Retina (tissue), 1 donor: ENCODE data around the gene SMPDL3A.

Experiments
- DNase-seq: peaks from one replicate; pipeline ENCODE4 v3.0.0-alpha.2; 2016

SMPDL3A gene

DNA sequence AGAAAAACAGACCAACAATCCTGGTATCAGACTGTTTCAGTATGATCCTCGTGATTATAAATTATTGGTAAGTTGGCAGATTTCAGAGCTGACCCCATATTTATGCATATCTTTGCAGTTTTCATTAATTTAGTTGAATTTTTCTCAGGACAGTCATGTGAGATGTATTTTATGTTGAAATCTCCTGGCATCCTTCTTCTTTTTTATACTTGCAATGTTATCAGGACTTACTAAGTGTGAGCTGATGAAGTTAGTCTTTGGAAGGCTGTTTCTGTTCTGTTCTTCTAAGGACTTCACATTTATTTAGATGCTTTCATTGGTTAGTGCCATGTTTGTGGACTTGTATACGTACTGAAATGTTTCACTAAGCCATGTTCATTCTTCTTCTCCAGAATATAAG is 17.2 kb downstream of the SMPDL3A start:
- no peak for DNase-seq

GRCh38 chr6:122808121-122808885 is 19.2 kb downstream of the SMPDL3A start:
- no peak for DNase-seq

- no peak for DNase-seq
Measured at GRCh38 chr6:122809001-122809400, 19.9 kb downstream of the SMPDL3A start.

- no peak for DNase-seq
Measured at GRCh38 chr6:122809691-122810090, 20.6 kb downstream of the SMPDL3A start.

GRCh38 chr6:122810189-122810588 is 21.1 kb downstream of the SMPDL3A start:
- no peak for DNase-seq

DNA sequence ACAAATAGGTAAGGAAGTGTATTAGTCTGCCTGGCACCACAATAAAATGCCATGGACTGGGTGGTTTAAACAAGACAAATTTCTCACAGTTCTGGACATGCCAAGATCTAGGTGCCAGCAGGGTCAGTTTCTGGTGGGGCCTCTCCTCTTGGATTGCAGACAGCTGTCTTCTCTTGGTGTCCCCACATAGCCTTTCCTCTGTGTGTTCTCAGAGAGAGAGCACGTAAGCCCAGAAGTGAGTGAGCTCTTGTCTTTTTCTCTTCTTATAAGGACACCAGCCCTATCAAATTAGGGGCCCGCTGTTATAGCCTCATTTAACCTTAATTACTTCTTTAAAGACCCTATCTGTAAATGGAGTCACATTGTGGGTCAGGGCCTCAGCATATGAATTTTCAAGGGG is 28.3 kb downstream of the SMPDL3A start:
- no peak for DNase-seq

GRCh38 chr6:122817766-122818165 is 28.7 kb downstream of the SMPDL3A start:
- no peak for DNase-seq

DNA sequence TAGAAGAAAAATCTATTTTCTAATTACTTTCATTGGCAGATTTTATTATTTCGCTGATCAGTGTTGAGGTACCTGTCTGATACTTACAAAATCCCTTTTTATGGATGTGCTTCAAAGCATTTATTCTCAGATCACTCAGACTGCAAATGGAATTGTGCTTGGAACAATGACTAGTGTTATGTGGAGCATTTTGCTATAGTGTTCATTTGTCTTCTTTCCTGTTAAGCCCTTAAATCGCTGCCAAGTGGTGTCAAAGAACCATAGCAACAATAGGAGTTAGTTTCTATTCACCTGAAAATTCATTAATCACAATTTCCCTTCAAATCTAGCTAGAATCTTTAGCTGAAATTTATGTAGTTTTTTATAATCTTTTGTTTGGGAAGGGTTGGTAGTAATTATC is 29.8 kb downstream of the SMPDL3A start:
- DNase-seq, result no peak

DNA sequence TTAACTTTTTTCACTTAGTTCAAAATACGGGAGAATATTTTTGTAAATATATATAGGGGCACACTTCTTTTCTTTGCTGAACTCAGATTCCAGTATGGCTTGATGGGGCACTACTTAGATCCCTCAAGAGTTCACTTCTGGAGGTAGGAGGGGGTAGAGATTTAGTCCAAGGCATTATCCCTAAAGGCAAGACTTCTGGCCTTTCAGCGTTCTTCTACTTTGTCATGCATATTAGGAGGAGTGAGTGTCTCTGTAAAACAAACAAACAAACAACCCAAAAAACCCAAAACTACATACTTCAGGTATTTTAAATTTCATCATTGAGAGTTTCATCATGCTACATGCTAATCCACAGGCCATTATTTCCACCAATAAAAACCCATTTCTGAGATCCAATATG is 32.0 kb downstream of the SMPDL3A start:
- no peak for DNase-seq

GRCh38 chr6:122825163-122825562 is 36.1 kb downstream of the SMPDL3A start:
- DNase-seq, result peak; percentile 18

- DNase-seq, result no peak
Measured at GRCh38 chr6:122829456-122829855, 40.4 kb downstream of the SMPDL3A start.

DNA sequence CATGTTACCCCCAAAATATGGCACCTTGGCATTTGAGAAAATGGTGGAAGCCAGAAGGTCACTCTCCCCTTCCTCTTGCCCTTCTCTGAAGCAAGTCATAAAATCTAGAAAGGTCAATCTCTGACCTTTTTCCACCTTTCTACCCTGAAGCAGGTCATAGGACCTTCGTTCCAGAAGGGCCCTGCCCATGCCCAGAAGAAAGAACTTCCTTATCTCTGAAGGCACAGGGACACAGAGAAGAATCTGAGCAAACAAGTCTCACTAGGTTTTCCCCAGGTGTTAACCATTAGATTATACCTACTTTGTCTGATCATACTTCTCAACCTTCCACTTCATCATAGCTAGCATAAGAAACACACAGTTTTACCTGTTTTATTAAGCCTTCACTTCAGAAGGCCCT is 42.5 kb downstream of the SMPDL3A start:
- DNase-seq, result no peak

- DNase-seq, result no peak
Measured at GRCh38 chr6:122832459-122832858, 43.4 kb downstream of the SMPDL3A start.

DNA sequence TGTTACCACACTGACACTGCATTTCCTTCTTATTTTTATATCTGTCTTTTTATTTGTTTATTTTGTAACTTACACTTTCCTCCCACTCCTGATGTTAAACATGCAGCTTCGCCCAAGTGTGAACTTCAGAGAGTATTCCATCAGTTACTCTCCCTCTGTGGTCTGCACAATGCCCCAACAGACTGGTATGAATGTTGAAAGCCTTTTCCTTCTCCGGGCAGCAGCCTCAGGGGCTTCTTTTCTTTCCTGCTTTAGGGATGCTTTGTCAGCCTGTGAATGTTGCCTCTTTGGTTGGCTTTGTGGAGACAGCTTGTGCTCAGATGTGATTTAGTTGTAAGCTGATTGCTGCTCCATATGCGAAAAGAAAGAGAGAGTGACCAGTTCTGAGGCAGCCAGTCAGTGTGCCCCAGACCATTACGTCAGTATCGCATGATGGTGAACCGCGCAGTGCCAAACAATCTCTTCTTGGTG is 44.0 kb downstream of the SMPDL3A start:
- DNase-seq, result peak; percentile 49

GRCh38 chr6:122838060-122838780 is 49.2 kb downstream of the SMPDL3A start:
- DNase-seq, result no peak

DNA sequence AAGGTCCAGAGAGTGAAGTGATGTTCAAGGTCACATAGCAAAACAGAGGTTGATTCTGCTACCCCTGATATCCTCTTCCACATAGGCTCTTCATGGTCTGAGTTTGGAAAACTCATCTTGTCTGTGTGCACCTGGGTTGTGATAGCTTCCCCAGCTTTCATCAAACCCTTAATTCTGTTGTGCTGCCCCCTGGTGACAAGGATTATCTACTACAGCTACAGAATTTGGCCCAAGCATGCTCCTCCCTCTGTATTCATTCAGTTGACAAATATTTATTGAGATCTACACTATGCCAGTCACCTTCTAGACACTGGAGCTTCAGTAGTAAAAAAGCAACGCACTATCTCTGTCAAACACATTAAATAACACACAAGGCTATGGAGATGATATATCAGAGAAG is 50.4 kb downstream of the SMPDL3A start:
- DNase-seq, result peak; percentile 55

- no peak for DNase-seq
Measured at GRCh38 chr6:122839906-122840305, 50.8 kb downstream of the SMPDL3A start.

DNA sequence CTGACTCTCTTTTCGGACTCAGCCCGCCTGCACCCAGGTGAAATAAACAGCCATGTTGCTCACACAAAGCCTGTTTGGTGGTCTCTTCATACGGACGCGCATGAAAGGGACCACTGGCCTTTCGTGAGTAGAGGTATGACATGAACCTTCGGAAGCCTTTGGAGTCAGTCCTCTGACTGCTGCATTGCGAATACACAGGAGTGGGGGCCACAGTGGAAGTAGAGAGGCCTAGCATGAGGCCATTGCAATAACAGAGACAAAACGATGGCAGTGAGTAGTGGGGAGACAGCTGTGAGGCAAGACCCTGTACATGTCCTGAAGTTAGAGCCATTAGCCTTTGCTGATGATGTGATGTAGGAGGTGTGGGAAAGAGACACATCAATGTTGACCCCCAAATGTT is 56.4 kb downstream of the SMPDL3A start:
- no peak for DNase-seq

GRCh38 chr6:122845916-122846612 is 57.0 kb downstream of the SMPDL3A start:
- no peak for DNase-seq

DNA sequence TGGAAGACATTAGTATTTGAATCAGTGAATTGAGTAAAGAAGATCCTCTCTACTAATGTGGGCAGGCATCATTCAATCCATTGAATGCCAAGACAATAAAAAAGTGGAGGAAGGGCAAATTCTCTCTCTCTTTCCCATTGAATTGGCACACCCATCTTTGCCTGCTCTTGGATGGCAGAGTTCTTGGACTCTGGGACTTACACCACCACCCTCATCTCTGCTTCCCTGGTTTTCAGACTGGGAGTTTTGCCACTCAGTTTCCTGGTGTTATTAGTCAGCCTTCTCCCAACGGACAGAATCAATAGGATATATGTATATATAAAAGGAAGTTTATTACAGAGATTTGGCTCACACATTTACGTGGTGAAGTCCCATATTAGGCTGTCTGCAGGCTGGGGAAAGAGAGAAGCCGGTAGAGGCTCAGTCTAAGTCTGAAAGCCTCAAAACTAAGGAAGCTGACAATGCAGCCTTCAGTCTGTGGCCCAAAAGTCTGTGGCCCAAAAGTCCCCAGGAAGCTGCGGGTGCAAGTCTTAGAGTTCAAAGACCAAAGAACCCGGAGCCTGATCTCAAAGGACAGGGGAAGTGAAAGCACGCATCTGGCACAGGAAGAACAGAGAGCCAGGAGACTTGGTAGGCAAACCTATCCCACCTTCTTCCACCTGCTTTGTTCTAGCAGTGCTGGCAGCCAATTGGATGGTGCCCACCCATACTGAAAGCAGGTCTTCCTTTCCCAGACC is 64.4 kb downstream of the SMPDL3A start:
- DNase-seq, result no peak
